Measurements from ENCODE around the gene CECR2.

- TF ChIP-seq POLR2A (IDR thresholded peaks at IDR 0.05; ENCODE audit: low read depth, low read length): no peak
- TF ChIP-seq TAF1 (IDR thresholded peaks at IDR 0.05; ENCODE audit: low read depth, low read length): no peak
- TF ChIP-seq PAX5 (IDR thresholded peaks at IDR 0.05; ENCODE audit: insufficient read depth, low read length, severe bottlenecking): no peak
- no peak for TF ChIP-seq POLR2AphosphoS5 (IDR thresholded peaks at IDR 0.05; ENCODE audit: low read depth, low read length)
- no peak for TF ChIP-seq POU2F2 (IDR thresholded peaks at IDR 0.05; ENCODE audit: low read depth, low read length)
- TF ChIP-seq SPI1 (IDR thresholded peaks at IDR 0.05; ENCODE audit: low read depth, low read length): no peak
Observed at GRCh38 chr22:17578136-17578754, 209.0 kb downstream of the CECR2 start.
